Nephron progenitor cell (in vitro differentiated cells): Measurements from ENCODE around the gene EGFR.
A peak's percentile ranks its signal among the peaks of the same experiment; 100 is the strongest.

Source experiments
- DNase-seq: peaks from one replicate; pipeline ENCODE4 v3.0.0; 2021
- H3K27ac Mint-ChIP-seq: 2 replicates; pipeline ENCODE4 v1.8.0; 2021; ENCODE audit warnings: mild to moderate bottlenecking, moderate library complexity, mixed read lengths
- H3K27me3 Mint-ChIP-seq: 2 replicates; pipeline ENCODE4 v1.8.0; 2021; ENCODE audit warnings: mild to moderate bottlenecking, low read depth, mixed read lengths; ENCODE audit not compliant: poor library complexity
- H3K36me3 Mint-ChIP-seq: 2 replicates; pipeline ENCODE4 v1.8.0; 2021; ENCODE audit warnings: low read depth, mixed read lengths
- H3K4me1 Mint-ChIP-seq: 2 replicates; pipeline ENCODE4 v1.8.0; 2021; ENCODE audit warnings: mixed read lengths
- H3K4me3 Mint-ChIP-seq: 2 replicates; pipeline ENCODE4 v1.8.0; 2021; ENCODE audit warnings: mild to moderate bottlenecking, moderate library complexity, mixed read lengths
- H3K9me3 Mint-ChIP-seq: 2 replicates; pipeline ENCODE4 v1.8.0; 2021; ENCODE audit warnings: mild to moderate bottlenecking, moderate library complexity, mixed read lengths
- TF ChIP-seq, protein P1 (sequence below): fragments of 200-600 bp; sonication (generic); IDR thresholded peaks from 2 replicates; pipeline ENCODE4 v1.5.0; 2021; ENCODE audit warnings: antibody characterized with exemption

EGFR gene

DNA sequence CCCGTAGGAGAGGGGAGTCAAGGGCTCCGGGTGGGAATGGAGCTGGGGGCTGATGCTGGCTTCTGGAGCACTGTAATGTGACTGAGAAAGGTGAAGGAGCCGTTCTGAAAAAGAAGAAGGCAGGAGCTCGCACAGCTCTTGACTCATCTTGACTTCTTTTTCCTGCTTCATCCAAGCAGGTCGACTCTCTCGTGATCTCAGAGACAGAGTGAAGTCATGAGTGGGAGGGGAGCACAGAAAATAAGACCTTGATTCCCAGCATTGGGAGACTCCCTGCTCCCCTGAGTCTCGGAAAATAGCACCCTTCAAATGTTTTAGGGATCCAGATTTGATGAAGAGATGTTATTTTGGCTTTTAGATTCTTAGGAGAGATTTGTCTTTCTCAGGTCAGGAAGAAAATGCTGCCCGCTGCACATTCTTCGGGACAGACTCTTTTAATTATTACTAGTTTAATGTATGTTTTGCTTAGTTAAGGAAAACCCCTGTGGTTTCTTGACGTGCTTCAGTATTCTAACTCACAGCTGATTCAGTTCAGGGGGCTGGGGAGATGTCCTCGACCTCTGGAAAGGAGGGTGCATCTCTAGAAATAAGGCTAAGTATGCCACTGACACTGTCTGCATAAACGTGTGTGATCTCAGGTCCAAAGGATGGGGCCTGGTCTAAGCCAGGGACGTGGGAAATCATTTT lies 34.1 kb downstream of the EGFR start:
- TF ChIP-seq, protein P1, sequence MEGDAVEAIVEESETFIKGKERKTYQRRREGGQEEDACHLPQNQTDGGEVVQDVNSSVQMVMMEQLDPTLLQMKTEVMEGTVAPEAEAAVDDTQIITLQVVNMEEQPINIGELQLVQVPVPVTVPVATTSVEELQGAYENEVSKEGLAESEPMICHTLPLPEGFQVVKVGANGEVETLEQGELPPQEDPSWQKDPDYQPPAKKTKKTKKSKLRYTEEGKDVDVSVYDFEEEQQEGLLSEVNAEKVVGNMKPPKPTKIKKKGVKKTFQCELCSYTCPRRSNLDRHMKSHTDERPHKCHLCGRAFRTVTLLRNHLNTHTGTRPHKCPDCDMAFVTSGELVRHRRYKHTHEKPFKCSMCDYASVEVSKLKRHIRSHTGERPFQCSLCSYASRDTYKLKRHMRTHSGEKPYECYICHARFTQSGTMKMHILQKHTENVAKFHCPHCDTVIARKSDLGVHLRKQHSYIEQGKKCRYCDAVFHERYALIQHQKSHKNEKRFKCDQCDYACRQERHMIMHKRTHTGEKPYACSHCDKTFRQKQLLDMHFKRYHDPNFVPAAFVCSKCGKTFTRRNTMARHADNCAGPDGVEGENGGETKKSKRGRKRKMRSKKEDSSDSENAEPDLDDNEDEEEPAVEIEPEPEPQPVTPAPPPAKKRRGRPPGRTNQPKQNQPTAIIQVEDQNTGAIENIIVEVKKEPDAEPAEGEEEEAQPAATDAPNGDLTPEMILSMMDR, result no peak
- Mint-ChIP-seq H3K27me3 (peaks cover 14% of the 10 kb centered on the region), H3K27ac (no peak overlapping the region), H3K36me3 (no peaks in the 10 kb centered on the region), H3K4me1 (peaks cover 26% of the 10 kb centered on the region), H3K4me3 (no peak overlapping the region), H3K9me3 (peaks cover 3% of the 10 kb centered on the region)
- DNase-seq, result no peak

DNA sequence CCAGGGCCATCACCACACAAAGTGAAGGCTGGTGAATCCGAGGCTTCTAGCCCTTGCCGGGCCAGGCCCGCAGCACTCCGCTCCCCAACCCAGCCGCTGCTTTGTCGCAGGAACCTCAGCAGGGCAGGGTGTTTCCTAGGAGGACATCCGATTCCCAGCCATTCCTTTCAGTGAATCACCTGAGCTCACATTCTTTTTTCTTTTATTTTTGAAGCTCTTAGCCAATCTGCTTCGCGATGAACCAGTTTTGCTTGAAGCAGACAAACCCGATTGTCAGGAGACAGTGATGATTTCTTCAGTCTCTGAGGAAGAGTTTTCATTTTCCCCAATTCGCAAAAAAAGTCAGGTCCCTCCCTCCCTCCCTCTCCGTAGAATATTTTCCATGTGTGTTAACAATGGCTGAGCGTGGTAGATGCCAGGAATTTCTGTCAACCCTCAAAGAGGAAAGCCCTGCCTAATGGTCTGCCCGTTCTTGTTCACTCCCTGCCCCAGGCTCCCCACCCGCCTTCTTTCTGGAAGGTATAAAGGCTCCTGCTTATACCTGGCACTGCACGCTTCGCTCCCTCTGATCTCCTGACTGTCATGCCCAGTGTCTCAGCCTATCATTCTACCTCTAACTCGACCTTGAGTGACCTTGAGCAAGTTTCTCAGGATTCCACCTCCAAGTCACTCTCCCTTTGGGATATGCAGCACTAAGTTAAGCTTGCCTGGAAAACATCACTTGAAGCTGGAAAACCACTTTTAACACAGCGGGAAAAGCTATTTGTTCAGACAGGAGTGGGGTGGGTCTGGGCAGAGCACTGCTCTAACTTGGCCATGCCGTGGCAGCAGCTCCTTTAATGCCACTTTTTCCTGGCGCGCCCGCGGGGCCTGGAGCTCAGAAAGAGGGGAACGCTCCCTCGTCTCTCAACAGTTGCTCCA lies 35.1 kb downstream of the EGFR start:
- no peak for DNase-seq
- Mint-ChIP-seq H3K27ac (peak overlapping the region; percentile 12), H3K9me3 (peaks cover 3% of the 10 kb centered on the region), H3K27me3 (peaks cover 14% of the 10 kb centered on the region), H3K4me1 (peaks cover 17% of the 10 kb centered on the region), H3K36me3 (no peaks in the 10 kb centered on the region), H3K4me3 (no peak overlapping the region)
- TF ChIP-seq, protein P1, result no peak

DNA sequence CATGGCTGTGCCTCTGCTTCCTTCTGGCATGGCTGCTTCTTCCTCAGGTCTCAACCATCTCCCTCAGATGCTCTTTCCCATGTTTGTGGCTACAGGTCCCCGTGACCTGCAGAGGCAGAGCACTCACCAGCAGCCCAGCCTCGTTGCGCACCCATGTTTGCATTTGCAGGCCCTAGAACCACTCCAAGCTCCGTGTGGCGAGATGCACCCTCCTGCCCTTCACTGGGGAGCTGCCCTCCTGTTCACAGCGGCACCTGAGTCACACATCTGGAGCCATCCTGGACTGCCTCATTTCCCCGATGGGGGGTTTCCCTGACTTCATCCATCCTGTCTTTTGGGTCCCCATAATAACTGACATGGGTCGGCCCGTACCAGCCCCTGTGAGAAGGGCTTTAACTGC lies 35.9 kb downstream of the EGFR start:
- Mint-ChIP-seq H3K4me3 (no peak overlapping the region), H3K4me1 (peaks cover 9% of the 10 kb centered on the region), H3K9me3 (peaks cover 3% of the 10 kb centered on the region), H3K36me3 (no peaks in the 10 kb centered on the region), H3K27ac (no peak overlapping the region), H3K27me3 (peaks cover 14% of the 10 kb centered on the region)
- no peak for DNase-seq
- TF ChIP-seq, protein P1, result no peak

DNA sequence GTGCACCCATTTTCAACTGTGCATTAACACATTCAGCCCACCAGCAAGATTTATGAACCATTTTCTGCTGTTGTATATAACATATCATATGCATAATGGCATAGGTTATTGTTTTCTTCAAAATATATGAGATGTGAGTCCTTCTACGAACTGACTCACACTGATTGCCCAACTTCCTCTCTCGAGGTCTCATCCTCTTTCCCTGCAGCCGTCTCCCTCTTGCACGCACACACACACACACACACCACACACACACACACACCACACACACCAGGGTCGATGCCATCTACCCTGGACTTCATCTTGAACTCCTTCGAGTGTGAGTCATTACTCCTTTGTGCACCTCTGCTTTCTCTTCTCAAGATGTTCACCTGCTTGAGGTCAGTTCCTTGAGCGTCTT lies 36.7 kb downstream of the EGFR start:
- peaks cover 5% of the 10 kb centered on the region for H3K4me1 Mint-ChIP-seq
- no peak for DNase-seq
- H3K9me3 Mint-ChIP-seq, result peaks cover 3% of the 10 kb centered on the region
- H3K36me3 Mint-ChIP-seq, result no peaks in the 10 kb centered on the region
- H3K4me3 Mint-ChIP-seq, result no peak overlapping the region
- H3K27me3 Mint-ChIP-seq, result peaks cover 14% of the 10 kb centered on the region
- H3K27ac Mint-ChIP-seq, result no peak overlapping the region
- TF ChIP-seq, protein P1, result no peak

DNA sequence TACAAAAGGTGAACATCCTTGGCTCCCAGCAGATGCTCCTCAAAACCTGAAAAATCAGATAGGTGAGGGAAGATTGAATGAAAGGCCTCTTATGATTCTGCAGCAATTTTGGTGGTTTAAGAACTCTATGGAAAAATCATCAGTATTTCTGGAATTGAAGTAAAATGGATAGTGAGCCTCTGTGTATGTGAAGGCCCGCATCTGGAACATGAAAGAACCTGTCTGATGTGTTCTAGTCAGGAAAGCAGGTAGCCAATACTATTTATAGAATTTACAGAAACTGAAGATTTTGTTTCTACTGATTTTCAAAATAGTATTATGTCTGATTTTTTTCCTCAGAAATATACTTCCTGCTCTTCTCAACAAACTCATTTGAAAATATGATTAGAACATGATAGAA lies 37.3 kb downstream of the EGFR start:
- TF ChIP-seq, protein P1, result no peak
- H3K27me3 Mint-ChIP-seq, result peaks cover 14% of the 10 kb centered on the region
- no peak overlapping the region for H3K27ac Mint-ChIP-seq
- H3K4me1 Mint-ChIP-seq, result peaks cover 5% of the 10 kb centered on the region
- DNase-seq, result no peak
- H3K4me3 Mint-ChIP-seq, result no peak overlapping the region
- peaks cover 3% of the 10 kb centered on the region for H3K9me3 Mint-ChIP-seq
- H3K36me3 Mint-ChIP-seq, result no peaks in the 10 kb centered on the region
